GM23338 (cell line): Measurements from ENCODE around the gene ZNF324B. TPM values are rescaled to one million over a fixed set of nuclear protein-coding genes. Genes with fewer than 3 reads are reported as not detected.

Experiments
- ATAC-seq: fragments of 200-7000 bp; cut with Tn5 transposase; 3 replicates; pipeline ENCODE4 v1.9.1; 2020
- DNase-seq: peaks from one replicate; pipeline ENCODE4 v3.0.0-alpha.2; 2015; ENCODE audit warnings: low spot score
- H2AFZ ChIP-seq: fragments of 200-600 bp; sonication (generic); 2 replicates; pipeline ENCODE4 v1.8.0; 2016; ENCODE audit warnings: antibody characterized with exemption, mild to moderate bottlenecking, moderate library complexity
- H3F3A ChIP-seq: fragments of 200-600 bp; sonication (generic); replicated peaks from 2 replicates; pipeline ENCODE4 v1.8.0; 2017; ENCODE audit warnings: antibody characterized with exemption, mixed run types, low read depth
- H3K27ac ChIP-seq: fragments of 200-600 bp; sonication (generic); 2 replicates; pipeline ENCODE4 v1.6.1; 2016; ENCODE audit warnings: low read depth
- H3K27me3 ChIP-seq: fragments of 200-600 bp; sonication (generic); 2 replicates; pipeline ENCODE4 v1.8.0; 2016; ENCODE audit warnings: mild to moderate bottlenecking, mixed run types, moderate library complexity; ENCODE audit not compliant: insufficient read depth
- H3K36me3 ChIP-seq: fragments of 200-600 bp; sonication (generic); 2 replicates; pipeline ENCODE4 v1.8.0; 2016; ENCODE audit warnings: mild to moderate bottlenecking; ENCODE audit not compliant: insufficient read depth
- H3K4me1 ChIP-seq: fragments of 200-600 bp; sonication (generic); 2 replicates; pipeline ENCODE4 v1.8.0; 2016; ENCODE audit warnings: mild to moderate bottlenecking, moderate library complexity; ENCODE audit not compliant: insufficient read depth
- H3K4me2 ChIP-seq: fragments of 200-600 bp; sonication (generic); 2 replicates; pipeline ENCODE4 v1.7.1; 2017; ENCODE audit warnings: mixed run types
- H3K4me3 ChIP-seq: fragments of 200-600 bp; sonication (generic); 2 replicates; pipeline ENCODE4 v1.6.1; 2016; ENCODE audit warnings: mixed run types
- H3K79me2 ChIP-seq: fragments of 200-600 bp; sonication (generic); replicated peaks from 2 replicates; pipeline ENCODE4 v1.8.0; 2017; ENCODE audit warnings: mild to moderate bottlenecking; ENCODE audit not compliant: insufficient read depth
- H3K9me2 ChIP-seq: fragments of 200-600 bp; sonication (generic); 2 replicates; pipeline ENCODE4 v1.8.0; 2017; ENCODE audit not compliant: insufficient read depth
- H4K20me1 ChIP-seq: fragments of 200-600 bp; sonication (generic); replicated peaks from 2 replicates; pipeline ENCODE4 v1.8.0; 2017; ENCODE audit warnings: mild to moderate bottlenecking; ENCODE audit not compliant: insufficient read depth
- H3K27ac Mint-ChIP-seq: 2 replicates; pipeline ENCODE4 v1.8.0; 2020; ENCODE audit warnings: inconsistent platforms, mild to moderate bottlenecking, moderate library complexity, mixed read lengths
- H3K27me3 Mint-ChIP-seq: 3 replicates; pipeline ENCODE4 v1.8.0; 2022; ENCODE audit warnings: low read depth, mild to moderate bottlenecking, moderate library complexity, mixed read lengths, inconsistent platforms; ENCODE audit not compliant: insufficient read depth, poor library complexity
- H3K36me3 Mint-ChIP-seq: 3 replicates; pipeline ENCODE4 v1.8.0; 2021; ENCODE audit warnings: low read depth, mild to moderate bottlenecking, inconsistent platforms, moderate library complexity, mixed read lengths
- H3K4me1 Mint-ChIP-seq: 3 replicates; pipeline ENCODE4 v1.8.0; 2020; ENCODE audit warnings: mild to moderate bottlenecking, inconsistent platforms, mixed read lengths
- H3K4me3 Mint-ChIP-seq: 3 replicates; pipeline ENCODE4 v1.8.0; 2021; ENCODE audit warnings: moderate library complexity, mild to moderate bottlenecking, inconsistent platforms, mixed read lengths
- H3K9me3 Mint-ChIP-seq: 3 replicates; pipeline ENCODE4 v1.8.0; 2020; ENCODE audit warnings: moderate library complexity, mild to moderate bottlenecking, inconsistent platforms, mixed read lengths
- CREB1 ChIP-seq: fragments of 250-450 bp; sonication (Bioruptor Pico); IDR thresholded peaks from 2 replicates; pipeline ENCODE4 v1.5.0; 2020; ENCODE audit warnings: low read depth, mild to moderate bottlenecking, moderate library complexity
- EZH2 ChIP-seq: fragments of 200-600 bp; sonication (generic); IDR thresholded peaks from one replicate; pipeline ENCODE4 v1.8.0; 2017; ENCODE audit warnings: antibody characterized with exemption, mild to moderate bottlenecking, low read depth; ENCODE audit not compliant: unreplicated experiment
- EZH2phosphoT487 ChIP-seq: fragments of 200-600 bp; sonication (generic); IDR thresholded peaks from one replicate; pipeline ENCODE4 v1.8.1; 2018; ENCODE audit warnings: antibody characterized with exemption; ENCODE audit not compliant: unreplicated experiment
- POLR2AphosphoS5 ChIP-seq: IDR thresholded peaks from 2 replicates; pipeline ENCODE4 v1.6.1; 2016; ENCODE audit warnings: antibody characterized with exemption, low read depth
- REST ChIP-seq: IDR thresholded peaks from one replicate; pipeline ENCODE4 v1.6.1; 2018; ENCODE audit warnings: antibody characterized with exemption; ENCODE audit not compliant: unreplicated experiment
- STAT1 ChIP-seq: IDR thresholded peaks from one replicate; pipeline ENCODE4 v1.6.1; 2016; ENCODE audit warnings: antibody characterized with exemption; ENCODE audit not compliant: unreplicated experiment
- ZNF114 ChIP-seq: fragments of 250-450 bp; sonication (Bioruptor Pico); IDR thresholded peaks from 2 replicates; pipeline ENCODE4 v1.5.0; 2020; ENCODE audit warnings: mild to moderate bottlenecking, moderate library complexity
- ZNF331 ChIP-seq: fragments of 250-450 bp; sonication (Bioruptor Pico); IDR thresholded peaks from 2 replicates; pipeline ENCODE4 v1.5.0; 2020; ENCODE audit warnings: low read depth, mild to moderate bottlenecking, moderate library complexity
- polyA plus RNA-seq: library from polyadenylated mRNA; unstranded; fragments of >200 nt; fragmentation: Nextera tagmentation; extraction: Ambion mirVana; gene quantifications from 2 replicates; pipeline ENCODE4 v1.2.1, GENCODE V29; 2016
- total RNA-seq: library from RNA; depleted of rRNA; stranded (reverse); fragments of >200 nt; shearing (Covaris generic); gene quantifications from 2 replicates; pipeline ENCODE4 v1.2.3, GENCODE V29; 2014
- TF ChIP-seq, protein P1 (sequence below): IDR thresholded peaks from 2 replicates; pipeline ENCODE4 v1.6.1; 2016; ENCODE audit warnings: antibody characterized with exemption
- TF ChIP-seq, protein P2 (sequence below): fragments of 250-450 bp; sonication (Bioruptor Pico); IDR thresholded peaks from 2 replicates; pipeline ENCODE4 v1.5.0; 2020; ENCODE audit warnings: mild to moderate bottlenecking, moderate library complexity

Gene ZNF324B
- total and polyA plus RNA-seq, 2 experiments from 2014 or later = 0.50 to 4.7 TPM

DNA sequence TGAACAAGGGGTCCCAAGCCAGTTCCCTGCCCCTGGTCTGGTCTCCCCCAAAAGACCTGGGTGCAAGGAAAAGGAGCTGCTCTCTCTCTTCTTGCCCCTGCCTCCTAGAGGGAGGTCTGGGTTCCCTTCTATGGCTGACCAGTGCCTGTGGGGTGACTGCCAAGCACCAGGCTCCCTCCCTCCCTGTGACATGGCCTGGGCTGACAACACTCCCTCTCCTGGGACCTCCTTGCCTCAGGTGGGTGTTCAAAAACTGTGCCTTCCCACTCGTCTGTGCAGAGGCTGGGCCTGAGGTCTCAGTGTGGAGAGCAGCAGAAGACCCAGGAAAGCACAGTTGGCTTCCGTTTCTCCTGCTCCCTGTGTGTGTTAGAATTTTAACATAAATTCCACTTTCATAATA is 29.4 kb downstream of the ZNF324B start:
- no peak for ATAC-seq
- H3K27me3 Mint-ChIP-seq = peaks cover 14% of the 10 kb centered on the region
- peaks cover 5% of the 10 kb centered on the region for H3K4me1 Mint-ChIP-seq

More for the DNA sequence above, 29.4 kb downstream of the ZNF324B start:
- Histone ChIP-seq H3K4me1 (no peaks in the 10 kb centered on the region), H3K36me3 (no peaks in the 10 kb centered on the region), H2AFZ (no peak overlapping the region), H4K20me1 (peaks cover 4% of the 10 kb centered on the region; the same call in 1 of the 2 replicates), H3K4me3 (no peak overlapping the region), H3K79me2 (no peaks in the 10 kb centered on the region), H3K9me2 (no peaks in the 10 kb centered on the region), H3F3A (peaks cover 3% of the 10 kb centered on the region; the same call in 1 of the 2 replicates), H3K4me2 (no peak overlapping the region), H3K27ac (no peak overlapping the region), H3K27me3 (no peaks in the 10 kb centered on the region)
- no peak for DNase-seq
- H3K27ac Mint-ChIP-seq = no peak overlapping the region
- H3K4me3 Mint-ChIP-seq = no peak overlapping the region
- H3K9me3 Mint-ChIP-seq = no peaks in the 10 kb centered on the region; the same call in 2 of the 3 replicates
- TF ChIP-seq ZNF114 (CRISPR knock-in tag) (no peak), POLR2AphosphoS5 (no peak), EZH2phosphoT487 (no peak), CREB1 (CRISPR knock-in tag) (no peak), ZNF331 (no peak), STAT1 (no peak), REST (no peak), EZH2 (no peak)
- TF ChIP-seq, protein P1, sequence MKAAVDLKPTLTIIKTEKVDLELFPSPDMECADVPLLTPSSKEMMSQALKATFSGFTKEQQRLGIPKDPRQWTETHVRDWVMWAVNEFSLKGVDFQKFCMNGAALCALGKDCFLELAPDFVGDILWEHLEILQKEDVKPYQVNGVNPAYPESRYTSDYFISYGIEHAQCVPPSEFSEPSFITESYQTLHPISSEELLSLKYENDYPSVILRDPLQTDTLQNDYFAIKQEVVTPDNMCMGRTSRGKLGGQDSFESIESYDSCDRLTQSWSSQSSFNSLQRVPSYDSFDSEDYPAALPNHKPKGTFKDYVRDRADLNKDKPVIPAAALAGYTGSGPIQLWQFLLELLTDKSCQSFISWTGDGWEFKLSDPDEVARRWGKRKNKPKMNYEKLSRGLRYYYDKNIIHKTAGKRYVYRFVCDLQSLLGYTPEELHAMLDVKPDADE = no peak
- TF ChIP-seq, protein P2, sequence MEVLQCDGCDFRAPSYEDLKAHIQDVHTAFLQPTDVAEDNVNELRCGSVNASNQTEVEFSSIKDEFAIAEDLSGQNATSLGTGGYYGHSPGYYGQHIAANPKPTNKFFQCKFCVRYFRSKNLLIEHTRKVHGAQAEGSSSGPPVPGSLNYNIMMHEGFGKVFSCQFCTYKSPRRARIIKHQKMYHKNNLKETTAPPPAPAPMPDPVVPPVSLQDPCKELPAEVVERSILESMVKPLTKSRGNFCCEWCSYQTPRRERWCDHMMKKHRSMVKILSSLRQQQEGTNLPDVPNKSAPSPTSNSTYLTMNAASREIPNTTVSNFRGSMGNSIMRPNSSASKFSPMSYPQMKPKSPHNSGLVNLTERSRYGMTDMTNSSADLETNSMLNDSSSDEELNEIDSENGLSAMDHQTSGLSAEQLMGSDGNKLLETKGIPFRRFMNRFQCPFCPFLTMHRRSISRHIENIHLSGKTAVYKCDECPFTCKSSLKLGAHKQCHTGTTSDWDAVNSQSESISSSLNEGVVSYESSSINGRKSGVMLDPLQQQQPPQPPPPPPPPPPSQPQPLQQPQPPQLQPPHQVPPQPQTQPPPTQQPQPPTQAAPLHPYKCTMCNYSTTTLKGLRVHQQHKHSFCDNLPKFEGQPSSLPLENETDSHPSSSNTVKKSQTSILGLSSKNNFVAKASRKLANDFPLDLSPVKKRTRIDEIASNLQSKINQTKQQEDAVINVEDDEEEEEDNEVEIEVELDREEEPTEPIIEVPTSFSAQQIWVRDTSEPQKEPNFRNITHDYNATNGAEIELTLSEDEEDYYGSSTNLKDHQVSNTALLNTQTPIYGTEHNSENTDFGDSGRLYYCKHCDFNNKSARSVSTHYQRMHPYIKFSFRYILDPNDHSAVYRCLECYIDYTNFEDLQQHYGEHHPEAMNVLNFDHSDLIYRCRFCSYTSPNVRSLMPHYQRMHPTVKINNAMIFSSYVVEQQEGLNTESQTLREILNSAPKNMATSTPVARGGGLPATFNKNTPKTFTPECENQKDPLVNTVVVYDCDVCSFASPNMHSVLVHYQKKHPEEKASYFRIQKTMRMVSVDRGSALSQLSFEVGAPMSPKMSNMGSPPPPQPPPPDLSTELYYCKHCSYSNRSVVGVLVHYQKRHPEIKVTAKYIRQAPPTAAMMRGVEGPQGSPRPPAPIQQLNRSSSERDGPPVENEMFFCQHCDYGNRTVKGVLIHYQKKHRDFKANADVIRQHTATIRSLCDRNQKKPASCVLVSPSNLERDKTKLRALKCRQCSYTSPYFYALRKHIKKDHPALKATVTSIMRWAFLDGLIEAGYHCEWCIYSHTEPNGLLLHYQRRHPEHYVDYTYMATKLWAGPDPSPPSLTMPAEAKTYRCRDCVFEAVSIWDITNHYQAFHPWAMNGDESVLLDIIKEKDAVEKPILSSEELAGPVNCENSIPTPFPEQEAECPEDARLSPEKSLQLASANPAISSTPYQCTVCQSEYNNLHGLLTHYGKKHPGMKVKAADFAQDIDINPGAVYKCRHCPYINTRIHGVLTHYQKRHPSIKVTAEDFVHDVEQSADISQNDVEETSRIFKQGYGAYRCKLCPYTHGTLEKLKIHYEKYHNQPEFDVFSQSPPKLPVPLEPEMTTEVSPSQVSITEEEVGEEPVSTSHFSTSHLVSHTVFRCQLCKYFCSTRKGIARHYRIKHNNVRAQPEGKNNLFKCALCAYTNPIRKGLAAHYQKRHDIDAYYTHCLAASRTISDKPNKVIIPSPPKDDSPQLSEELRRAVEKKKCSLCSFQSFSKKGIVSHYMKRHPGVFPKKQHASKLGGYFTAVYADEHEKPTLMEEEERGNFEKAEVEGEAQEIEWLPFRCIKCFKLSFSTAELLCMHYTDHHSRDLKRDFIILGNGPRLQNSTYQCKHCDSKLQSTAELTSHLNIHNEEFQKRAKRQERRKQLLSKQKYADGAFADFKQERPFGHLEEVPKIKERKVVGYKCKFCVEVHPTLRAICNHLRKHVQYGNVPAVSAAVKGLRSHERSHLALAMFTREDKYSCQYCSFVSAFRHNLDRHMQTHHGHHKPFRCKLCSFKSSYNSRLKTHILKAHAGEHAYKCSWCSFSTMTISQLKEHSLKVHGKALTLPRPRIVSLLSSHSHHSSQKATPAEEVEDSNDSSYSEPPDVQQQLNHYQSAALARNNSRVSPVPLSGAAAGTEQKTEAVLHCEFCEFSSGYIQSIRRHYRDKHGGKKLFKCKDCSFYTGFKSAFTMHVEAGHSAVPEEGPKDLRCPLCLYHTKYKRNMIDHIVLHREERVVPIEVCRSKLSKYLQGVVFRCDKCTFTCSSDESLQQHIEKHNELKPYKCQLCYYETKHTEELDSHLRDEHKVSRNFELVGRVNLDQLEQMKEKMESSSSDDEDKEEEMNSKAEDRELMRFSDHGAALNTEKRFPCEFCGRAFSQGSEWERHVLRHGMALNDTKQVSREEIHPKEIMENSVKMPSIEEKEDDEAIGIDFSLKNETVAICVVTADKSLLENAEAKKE (CRISPR knock-in tag) = no peak
- peaks cover 2% of the 10 kb centered on the region; the same call in 1 of the 3 replicates for H3K36me3 Mint-ChIP-seq
